ENCODE measurements around the gene WWP2. TPM values are rescaled to one million over a fixed set of nuclear protein-coding genes. Genes with fewer than 3 reads are reported as not detected.

The WWP2 gene
- total and polyA plus RNA-seq, 2 donors = 17.8 to 20.4 TPM

- Histone ChIP-seq H3K36me3 (ENCODE audit: insufficient read depth) (no peaks in the 10 kb centered on the region), H3K4me1 (ENCODE audit: insufficient read depth) (no peaks in the 10 kb centered on the region), H3K4me3 (ENCODE audit: low read depth, low read length) (no peak overlapping the region), H3K27ac (ENCODE audit: low read depth) (no peak overlapping the region)
- DNase-seq (ENCODE audit: extremely low spot score) = no peak
- 92% methylated on average over 13 of the region's 13 CpGs for WGBS
Observed at GRCh38 chr16:69858191-69859104, 96.3 kb downstream of the WWP2 start.

GRCh38 chr16:69859105-69859989 is 97.2 kb downstream of the WWP2 start:
- no peak for DNase-seq (ENCODE audit: extremely low spot score)
- Histone ChIP-seq H3K27ac (ENCODE audit: low read depth) (no peak overlapping the region), H3K4me1 (ENCODE audit: insufficient read depth) (no peaks in the 10 kb centered on the region), H3K4me3 (ENCODE audit: low read depth, low read length) (no peak overlapping the region), H3K36me3 (ENCODE audit: insufficient read depth) (no peaks in the 10 kb centered on the region)
- 61% methylated on average over 20 of the region's 20 CpGs for WGBS

- no peaks in the 10 kb centered on the region for H3K4me1 ChIP-seq (ENCODE audit: insufficient read depth)
- H3K4me3 ChIP-seq (ENCODE audit: low read depth, low read length) = no peak overlapping the region
- 94% methylated on average over 9 of the region's 9 CpGs for WGBS
- no peaks in the 10 kb centered on the region for H3K36me3 ChIP-seq (ENCODE audit: insufficient read depth)
- no peak overlapping the region for H3K27ac ChIP-seq (ENCODE audit: low read depth)
- no peak for DNase-seq (ENCODE audit: extremely low spot score)
Observed at GRCh38 chr16:69860233-69861231, 98.4 kb downstream of the WWP2 start.

GRCh38 chr16:69861292-69862030 is 99.3 kb downstream of the WWP2 start:
- Histone ChIP-seq H3K36me3 (ENCODE audit: insufficient read depth) (no peaks in the 10 kb centered on the region), H3K4me1 (ENCODE audit: insufficient read depth) (no peaks in the 10 kb centered on the region), H3K27ac (ENCODE audit: low read depth) (no peak overlapping the region), H3K4me3 (ENCODE audit: low read depth, low read length) (no peak overlapping the region)
- peak; percentile 54 for DNase-seq (ENCODE audit: extremely low spot score)
- 25% methylated on average over 12 of the region's 12 CpGs for WGBS

- Histone ChIP-seq H3K27ac (ENCODE audit: low read depth) (no peak overlapping the region), H3K36me3 (ENCODE audit: insufficient read depth) (no peaks in the 10 kb centered on the region), H3K4me3 (ENCODE audit: low read depth, low read length) (no peak overlapping the region), H3K4me1 (ENCODE audit: insufficient read depth) (no peaks in the 10 kb centered on the region)
- WGBS = 95% methylated on average over 16 of the region's 16 CpGs
- no peak for DNase-seq (ENCODE audit: extremely low spot score)
Observed at GRCh38 chr16:69863401-69864281, 101.5 kb downstream of the WWP2 start.

- Histone ChIP-seq H3K4me3 (ENCODE audit: low read depth, low read length) (no peak overlapping the region), H3K4me1 (ENCODE audit: insufficient read depth) (no peaks in the 10 kb centered on the region), H3K36me3 (ENCODE audit: insufficient read depth) (no peaks in the 10 kb centered on the region), H3K27ac (ENCODE audit: low read depth) (no peak overlapping the region)
- 76% methylated on average over 8 of the region's 8 CpGs for WGBS
- no peak for DNase-seq (ENCODE audit: extremely low spot score)
Observed at GRCh38 chr16:69865701-69866100, 103.6 kb downstream of the WWP2 start.

GRCh38 chr16:69867784-69868560 is 105.8 kb downstream of the WWP2 start:
- H3K27ac ChIP-seq (ENCODE audit: low read depth) = no peak overlapping the region
- H3K36me3 ChIP-seq (ENCODE audit: insufficient read depth) = no peaks in the 10 kb centered on the region
- no peak for DNase-seq (ENCODE audit: extremely low spot score)
- H3K4me1 ChIP-seq (ENCODE audit: insufficient read depth) = no peaks in the 10 kb centered on the region
- 67% methylated on average over 8 of the region's 8 CpGs for WGBS
- H3K4me3 ChIP-seq (ENCODE audit: low read depth, low read length) = no peak overlapping the region

GRCh38 chr16:69870761-69871160 is 108.6 kb downstream of the WWP2 start:
- Histone ChIP-seq H3K27ac (ENCODE audit: low read depth) (no peak overlapping the region), H3K4me3 (ENCODE audit: low read depth, low read length) (no peak overlapping the region), H3K36me3 (ENCODE audit: insufficient read depth) (peaks cover 2% of the 10 kb centered on the region), H3K4me1 (ENCODE audit: insufficient read depth) (no peaks in the 10 kb centered on the region)
- no peak for DNase-seq (ENCODE audit: extremely low spot score)
- WGBS = 92% methylated on average over 4 of the region's 4 CpGs

GRCh38 chr16:69871708-69872107 is 109.6 kb downstream of the WWP2 start:
- no peaks in the 10 kb centered on the region for H3K4me1 ChIP-seq (ENCODE audit: insufficient read depth)
- H3K4me3 ChIP-seq (ENCODE audit: low read depth, low read length) = no peak overlapping the region
- H3K36me3 ChIP-seq (ENCODE audit: insufficient read depth) = peaks cover 2% of the 10 kb centered on the region
- no peak for DNase-seq (ENCODE audit: extremely low spot score)
- 95% methylated on average over 15 of the region's 15 CpGs for WGBS
- H3K27ac ChIP-seq (ENCODE audit: low read depth) = no peak overlapping the region

GRCh38 chr16:69872888-69873287 is 110.8 kb downstream of the WWP2 start:
- WGBS = 94% methylated on average over 7 of the region's 7 CpGs
- no peaks in the 10 kb centered on the region for H3K4me1 ChIP-seq (ENCODE audit: insufficient read depth)
- no peak for DNase-seq (ENCODE audit: extremely low spot score)
- H3K36me3 ChIP-seq (ENCODE audit: insufficient read depth) = peaks cover 2% of the 10 kb centered on the region
- no peak overlapping the region for H3K27ac ChIP-seq (ENCODE audit: low read depth)
- H3K4me3 ChIP-seq (ENCODE audit: low read depth, low read length) = no peak overlapping the region

GRCh38 chr16:69873783-69874182 is 111.7 kb downstream of the WWP2 start:
- Histone ChIP-seq H3K4me1 (ENCODE audit: insufficient read depth) (no peaks in the 10 kb centered on the region), H3K4me3 (ENCODE audit: low read depth, low read length) (no peak overlapping the region), H3K36me3 (ENCODE audit: insufficient read depth) (peaks cover 2% of the 10 kb centered on the region), H3K27ac (ENCODE audit: low read depth) (no peak overlapping the region)
- 96% methylated on average over 3 of the region's 3 CpGs for WGBS
- DNase-seq (ENCODE audit: extremely low spot score) = no peak
